Measurements from ENCODE around the gene NADK2.

DNA sequence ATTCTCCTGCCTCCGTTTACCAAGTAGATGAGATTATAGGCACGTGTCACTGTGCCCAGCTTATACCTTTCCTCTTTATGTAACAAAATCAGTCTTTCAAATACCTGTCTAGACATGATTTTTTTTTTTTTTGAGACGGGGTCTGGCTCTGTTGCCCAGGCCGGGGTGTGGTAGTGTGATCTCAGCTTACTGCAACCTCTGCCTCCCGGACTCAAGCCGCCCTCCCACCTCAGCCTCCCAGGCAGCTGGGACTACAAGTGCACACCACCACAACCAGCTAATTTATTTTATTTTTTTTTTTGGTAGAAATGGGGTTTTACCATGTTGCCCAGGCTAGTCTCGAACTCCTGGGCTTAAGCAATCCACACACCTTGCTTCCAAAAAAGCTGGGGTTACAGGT, 13.2 kb downstream of the NADK2 start:
- TF ChIP-seq, protein P1, sequence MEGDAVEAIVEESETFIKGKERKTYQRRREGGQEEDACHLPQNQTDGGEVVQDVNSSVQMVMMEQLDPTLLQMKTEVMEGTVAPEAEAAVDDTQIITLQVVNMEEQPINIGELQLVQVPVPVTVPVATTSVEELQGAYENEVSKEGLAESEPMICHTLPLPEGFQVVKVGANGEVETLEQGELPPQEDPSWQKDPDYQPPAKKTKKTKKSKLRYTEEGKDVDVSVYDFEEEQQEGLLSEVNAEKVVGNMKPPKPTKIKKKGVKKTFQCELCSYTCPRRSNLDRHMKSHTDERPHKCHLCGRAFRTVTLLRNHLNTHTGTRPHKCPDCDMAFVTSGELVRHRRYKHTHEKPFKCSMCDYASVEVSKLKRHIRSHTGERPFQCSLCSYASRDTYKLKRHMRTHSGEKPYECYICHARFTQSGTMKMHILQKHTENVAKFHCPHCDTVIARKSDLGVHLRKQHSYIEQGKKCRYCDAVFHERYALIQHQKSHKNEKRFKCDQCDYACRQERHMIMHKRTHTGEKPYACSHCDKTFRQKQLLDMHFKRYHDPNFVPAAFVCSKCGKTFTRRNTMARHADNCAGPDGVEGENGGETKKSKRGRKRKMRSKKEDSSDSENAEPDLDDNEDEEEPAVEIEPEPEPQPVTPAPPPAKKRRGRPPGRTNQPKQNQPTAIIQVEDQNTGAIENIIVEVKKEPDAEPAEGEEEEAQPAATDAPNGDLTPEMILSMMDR (conservative IDR thresholded peaks at IDR 0.05 in 1 of 2, IDR thresholded peaks at IDR 0.05 in 1 of 2; ENCODE audit: low read depth in 1 of 2, low read length in 2 of 2), result no peak
- TF ChIP-seq EZH2 (IDR thresholded peaks at IDR 0.05; ENCODE audit: low read length, missing control alignments), result no peak
